Cardiac fibroblast (primary cell): ENCODE data around the gene ZFP62.

Source experiments
- DNase-seq, 2 donors: peaks; one replicate each; pipeline versions ENCODE4 v3.0.0 to v3.0.0-alpha.2; 2010; ENCODE audit warnings: low read depth in 2 of 2
- H3K4me3 ChIP-seq, 2 donors: replicated peaks in 1 of 2; 1 replicate in 1 of 2; 2 replicates in 1 of 2; pipeline ENCODE4 v1.5.1; 2011; ENCODE audit warnings: low read depth in 2 of 2, low read length in 2 of 2, mild to moderate bottlenecking in 2 of 2, moderate library complexity in 1 of 2
- CTCF ChIP-seq: IDR thresholded peaks from one replicate; pipeline ENCODE4 v1.5.1; 2011; ENCODE audit warnings: low read depth, mild to moderate bottlenecking, low read length, inconsistent platforms

Gene ZFP62

GRCh38 chr5:180817893-180818674 lies 43.0 kb downstream of the ZFP62 start:
- no peak for TF ChIP-seq CTCF
- no peak for DNase-seq

GRCh38 chr5:180816608-180817534 lies 44.2 kb downstream of the ZFP62 start:
- DNase-seq: peak; percentile 24 to 86
- TF ChIP-seq CTCF: no peak
- H3K4me3 ChIP-seq: no peak overlapping the region

More at GRCh38 chr5:180817893-180818674, 43.0 kb downstream of the ZFP62 start:
- H3K4me3 ChIP-seq: no peak overlapping the region

- DNase-seq: no peak
- TF ChIP-seq CTCF: no peak
- no peak overlapping the region for H3K4me3 ChIP-seq
Measured at GRCh38 chr5:180815293-180815917, 45.7 kb downstream of the ZFP62 start.

GRCh38 chr5:180813420-180813819 lies 47.7 kb downstream of the ZFP62 start:
- no peak for DNase-seq
- no peak overlapping the region for H3K4me3 ChIP-seq
- TF ChIP-seq CTCF: no peak

- TF ChIP-seq CTCF: no peak
- no peak for DNase-seq
- no peak overlapping the region for H3K4me3 ChIP-seq
Measured at GRCh38 chr5:180811623-180812124, 49.4 kb downstream of the ZFP62 start.

- H3K4me3 ChIP-seq: peak overlapping the region; percentile 72 to 82
- peak in 1 of 2 donors; percentile 46 for DNase-seq
- TF ChIP-seq CTCF: no peak
Measured at GRCh38 chr5:180810959-180811622, 50.0 kb downstream of the ZFP62 start.
